Esophagus muscularis mucosa (tissue), 4 donors: Measurements from ENCODE around the gene FANCD2. TPM values are rescaled to one million over a fixed set of nuclear protein-coding genes. Genes with fewer than 3 reads are reported as not detected.

Experiments used
- DNase-seq: peaks from one replicate; pipeline ENCODE4 v3.0.0-alpha.2; 2017; ENCODE audit errors: extremely low spot score
- H3K27ac ChIP-seq, 4 donors: fragments of 200-600 bp; sonication (generic); replicated peaks in 1 of 4; 1 replicate in 3 of 4; 2 replicates in 1 of 4; pipeline ENCODE4 v1.5.1; 2016 to 2019; ENCODE audit warnings: mild to moderate bottlenecking in 1 of 4
- H3K27me3 ChIP-seq, 4 donors: fragments of 200-600 bp; sonication (generic); one replicate each; pipeline versions ENCODE4 v1.5.1 to v1.6.0; 2016 to 2019
- H3K36me3 ChIP-seq, 4 donors: fragments of 200-600 bp; sonication (generic); one replicate each; pipeline ENCODE4 v1.5.1; 2016 to 2019
- H3K4me1 ChIP-seq, 4 donors: fragments of 200-600 bp; sonication (generic); one replicate each; pipeline ENCODE4 v1.5.1; 2016 to 2019
- H3K4me3 ChIP-seq, 4 donors: fragments of 200-600 bp; sonication (generic); 1 replicate in 2 of 4; 2 replicates in 2 of 4; pipeline ENCODE4 v1.5.1; 2016 to 2019; ENCODE audit warnings: mild to moderate bottlenecking in 4 of 4, moderate library complexity in 1 of 4
- H3K9me3 ChIP-seq, 4 donors: fragments of 200-600 bp; sonication (generic); 1 replicate in 3 of 4; 2 replicates in 1 of 4; pipeline ENCODE4 v1.5.1; 2016 to 2019
- CTCF ChIP-seq, 3 experiments: fragments of 200-600 bp in 2 of 3; fragments of 450-650 bp in 1 of 3; sonication (generic) in 2 of 3; IDR thresholded peaks; one replicate each; pipeline ENCODE4 v1.5.1; 2017 to 2019; ENCODE audit warnings: antibody characterized with exemption in 3 of 3, mild to moderate bottlenecking in 2 of 3, moderate library complexity in 1 of 3
- EP300 ChIP-seq: sonication (generic); formaldehyde crosslinking; IDR thresholded peaks from one replicate; pipeline ENCODE4 v1.6.1; 2017; ENCODE audit warnings: antibody characterized with exemption
- POLR2A ChIP-seq: fragments of 450-650 bp; IDR thresholded peaks from one replicate; pipeline ENCODE4 v1.6.1; 2017; ENCODE audit warnings: antibody characterized with exemption, moderate library complexity, mild to moderate bottlenecking, low read depth
- POLR2AphosphoS5 ChIP-seq, 2 donors: sonication (generic); formaldehyde crosslinking; IDR thresholded peaks; one replicate each; pipeline ENCODE4 v1.6.1; 2017; ENCODE audit warnings: antibody characterized with exemption in 2 of 2
- WGBS: methylation state at CpG from one replicate; pipeline ENCODE4 v1.1.5; 2018; 5-methylcytosine and 5-hydroxymethylcytosine counted together
- intact Hi-C: fragments of 100-400 bp; cut with DNase I; formaldehyde crosslinking; loops from one replicate; pipeline ENCODE4 v1.15.1; 2023
- total RNA-seq, 4 donors: library from RNA; depleted of rRNA; stranded (reverse); fragments of >200 nt; gene quantifications; one replicate each; pipeline versions ENCODE4 v1.1.0 to v1.2.1, GENCODE V29; 2016

FANCD2 gene
- 1 to 10 TPM in 2 of 4 donors, under 1 TPM in 2; 0.52 to 2.3 (median 1.1) TPM for total RNA-seq

GRCh38 chr3:10026084-10026890 is at the start of gene FANCD2:
Gene FANCD2 (plus strand): TSS chr3:10026437. CDS start chr3:10028658, 2,221 bp downstream.
- peaks cover 21 to 37% (median 30%) of the 10 kb centered on the region in 4 donors for H3K4me1 ChIP-seq
- H3K4me3 ChIP-seq, result peak within 1 kb of the TSS; percentile 81 to 86 (median 83)
- peak within 1 kb of the TSS; percentile 65 to 89 (median 80) for H3K27ac ChIP-seq
- WGBS, result 0% methylated on average over 27 of the region's 61 CpGs
- intact Hi-C loops, result loop anchor here (5.0 kb wide), 3 partner anchors 49 to 94 kb away; partner anchors contain the start of genes BRK1 and CRELD1
- peaks cover 12 to 27% (median 24%) of the 10 kb centered on the region in 4 donors for H3K36me3 ChIP-seq
- TF ChIP-seq EP300 (no peak), POLR2A (peak; percentile 55), POLR2AphosphoS5 (IDR thresholded peaks at IDR 0.05) (peak; percentile 95 to 98), CTCF (IDR thresholded peaks at IDR 0.05) (no peak)
- DNase-seq, result peak; percentile 97
- H3K27me3 ChIP-seq, result no peaks in the 10 kb centered on the region
- H3K9me3 ChIP-seq, result no peaks in the 10 kb centered on the region

- peak overlapping the region in 2 of 4 donors; percentile 1 to 20 for H3K4me3 ChIP-seq
- peaks cover 16 to 44% (median 44%) of the 10 kb centered on the region in 4 donors for H3K4me1 ChIP-seq
- peak overlapping the region; percentile 83 to 85 (median 84) for H3K27ac ChIP-seq
- intact Hi-C loops, result loop anchor here (5.0 kb wide), 2 partner anchors 35 to 50 kb away; partner anchors contain the start of gene FANCD2
- 19% methylated on average over 7 of the region's 7 CpGs for WGBS
- no peaks in the 10 kb centered on the region for H3K9me3 ChIP-seq
- TF ChIP-seq POLR2A (no peak), POLR2AphosphoS5 (IDR thresholded peaks at IDR 0.05) (peak; percentile 82 to 89)
- DNase-seq, result peak; percentile 95
- peaks cover 16 to 75% (median 42%) of the 10 kb centered on the region in 4 donors for H3K36me3 ChIP-seq
- H3K27me3 ChIP-seq, result no peaks in the 10 kb centered on the region
These were observed 49.2 kb upstream of the FANCD2 start for GRCh38 chr3:9976721-9977709.

- H3K9me3 ChIP-seq, result no peaks in the 10 kb centered on the region
- 87% methylated on average over 8 of the region's 8 CpGs for WGBS
- no peak for DNase-seq
- H3K36me3 ChIP-seq, result peaks cover 3 to 67% (median 30%) of the 10 kb centered on the region in 4 donors
- H3K4me3 ChIP-seq, result no peak overlapping the region
- TF ChIP-seq POLR2A (no peak), POLR2AphosphoS5 (IDR thresholded peaks at IDR 0.05) (no peak), EP300 (no peak), CTCF (IDR thresholded peaks at IDR 0.05) (no peak)
- peak overlapping the region; percentile 83 to 85 (median 84) for H3K27ac ChIP-seq
- intact Hi-C loops, result loop anchor here (5.0 kb wide), 2 partner anchors 33 to 48 kb away; partner anchors contain the start of gene FANCD2
- H3K27me3 ChIP-seq, result no peaks in the 10 kb centered on the region
- peaks cover 16 to 60% (median 56%) of the 10 kb centered on the region in 4 donors for H3K4me1 ChIP-seq
These were observed 47.4 kb upstream of the FANCD2 start for GRCh38 chr3:9978710-9979305.

- DNase-seq, result no peak
- H3K4me1 ChIP-seq, result peaks cover 19 to 74% (median 71%) of the 10 kb centered on the region in 4 donors
- H3K27me3 ChIP-seq, result no peaks in the 10 kb centered on the region
- peaks cover 0 to 64% (median 24%) of the 10 kb centered on the region in 4 donors for H3K36me3 ChIP-seq
- intact Hi-C loops, result no loop called here
- H3K9me3 ChIP-seq, result no peaks in the 10 kb centered on the region
- 96% methylated on average over 2 of the region's 2 CpGs for WGBS
- H3K27ac ChIP-seq, result peak overlapping the region; percentile 83 to 85 (median 84)
- no peak for TF ChIP-seq POLR2A
- TF ChIP-seq EP300, result no peak
- TF ChIP-seq CTCF (IDR thresholded peaks at IDR 0.05), result no peak
- TF ChIP-seq POLR2AphosphoS5 (IDR thresholded peaks at IDR 0.05), result no peak
- H3K4me3 ChIP-seq, result no peak overlapping the region
These were observed 46.0 kb upstream of the FANCD2 start for GRCh38 chr3:9980251-9980650.
